HepG2 (cell line): ENCODE results near the gene ZMYND19. TPM values are rescaled to one million over a fixed set of nuclear protein-coding genes. Genes with fewer than 3 reads are reported as not detected.

ENCODE experiments used
- ARID4A ChIP-seq: sonication (generic); formaldehyde crosslinking; IDR thresholded peaks from 2 replicates; pipeline ENCODE4 v1.5.0; 2020; ENCODE audit warnings: mild to moderate bottlenecking, missing genetic modification reagents, borderline replicate concordance
- CCAR2 ChIP-seq: fragments of 200-400 bp; formaldehyde crosslinking; optimal IDR thresholded peaks from 2 replicates; pipeline ENCODE3; 2018; ENCODE audit warnings: low read depth, mild to moderate bottlenecking, low read length, moderate library complexity
- CERS6 ChIP-seq: sonication (generic); formaldehyde crosslinking; IDR thresholded peaks from 2 replicates; pipeline ENCODE4 v1.5.0; 2020; ENCODE audit warnings: missing genetic modification reagents
- FOSL1 ChIP-seq: sonication (generic); formaldehyde crosslinking; IDR thresholded peaks from 2 replicates; pipeline ENCODE4 v1.9.0; 2021; ENCODE audit warnings: missing genetic modification reagents, borderline replicate concordance
- LCORL ChIP-seq, 2 experiments: fragments of 450-650 bp in 1 of 2; sonication (generic) in 1 of 2; formaldehyde crosslinking in 1 of 2; IDR thresholded peaks; 2 replicates each; pipeline versions ENCODE4 v1.5.0 to v1.6.1; 2017 to 2020; ENCODE audit warnings: antibody characterized with exemption in 1 of 2, missing genetic modification reagents in 1 of 2
- MXI1 ChIP-seq: IDR thresholded peaks from 3 replicates; pipeline ENCODE4 v1.6.1; 2012; ENCODE audit warnings: low read depth, low read length, inconsistent platforms, borderline replicate concordance
- PAF1 ChIP-seq: IDR thresholded peaks from 2 replicates; pipeline ENCODE4 v1.6.1; 2016; ENCODE audit warnings: missing genetic modification reagents, missing compliant biosample characterization
- RFX3 ChIP-seq: IDR thresholded peaks from 2 replicates; pipeline ENCODE4 v1.6.1; 2016; ENCODE audit warnings: missing biosample characterization, missing genetic modification reagents
- SNAPC4 ChIP-seq: sonication (generic); formaldehyde crosslinking; IDR thresholded peaks from 2 replicates; pipeline ENCODE4 v1.4.0; 2020; ENCODE audit warnings: mild to moderate bottlenecking, missing genetic modification reagents
- TP53 ChIP-seq: sonication (generic); formaldehyde crosslinking; conservative IDR thresholded peaks from 2 replicates; pipeline ENCODE4 v1.4.0; 2020; ENCODE audit warnings: missing genetic modification reagents
- ZBTB3 ChIP-seq: sonication (generic); formaldehyde crosslinking; IDR thresholded peaks from 2 replicates; pipeline ENCODE4 v1.4.0; 2020; ENCODE audit warnings: low read depth, mild to moderate bottlenecking, moderate library complexity, missing genetic modification reagents, borderline replicate concordance
- ZFP91 ChIP-seq: sonication (generic); formaldehyde crosslinking; IDR thresholded peaks from 2 replicates; pipeline ENCODE4 v1.9.0; 2022; ENCODE audit warnings: missing genetic modification reagents, mild to moderate bottlenecking, borderline replicate concordance
- ZNF234 ChIP-seq: sonication (generic); formaldehyde crosslinking; conservative IDR thresholded peaks from 2 replicates; pipeline ENCODE4 v1.5.1; 2020; ENCODE audit warnings: mild to moderate bottlenecking, missing genetic modification reagents
- ZNF282 ChIP-seq: fragments of 450-650 bp; IDR thresholded peaks from 2 replicates; pipeline ENCODE4 v1.6.1; 2018; ENCODE audit not compliant: partially characterized antibody
- ZNF317 ChIP-seq: sonication (generic); formaldehyde crosslinking; IDR thresholded peaks from 2 replicates; pipeline ENCODE4 v1.5.0; 2020; ENCODE audit warnings: mild to moderate bottlenecking, missing genetic modification reagents
- ZNF570 ChIP-seq: sonication (generic); formaldehyde crosslinking; IDR thresholded peaks from 2 replicates; pipeline ENCODE4 v1.4.0; 2020; ENCODE audit warnings: mild to moderate bottlenecking, missing genetic modification reagents, borderline replicate concordance
- polyA plus RNA-seq, 8 experiments: library from polyadenylated mRNA; depleted of rRNA in 3 of 8; stranded (reverse) in 7 of 8; unstranded in 1 of 8; fragments of >200 nt; fragmentation: Illumina TruSeq in 4 of 8; extraction: Trizol in 4 of 8; gene quantifications; 2 replicates each; pipeline versions ENCODE4 v1.2.1 to v1.2.3, GENCODE V29; 2011 to 2016; ENCODE audit warnings: low read depth in 4 of 8, missing spikeins in 1 of 8, mixed read lengths in 1 of 8; ENCODE audit not compliant: insufficient read depth in 1 of 8
- total RNA-seq, 5 experiments: library from RNA; depleted of rRNA; stranded (reverse); fragments of >200 nt; fragmentation: Illumina TruSeq; extraction: Trizol; gene quantifications; 2 replicates each; pipeline ENCODE4 v1.2.3, GENCODE V29; 2016; ENCODE audit warnings: low read depth in 1 of 5

The ZMYND19 gene
- total and polyA plus RNA-seq, 2 of the 13 experiments (the other 11 are each of a cell fraction or from before 2014, with no cell fraction given), result 21.3 to 38.7 TPM

GRCh38 chr9:137534256-137535119 is 55.8 kb downstream of the ZMYND19 start (continued):
- TF ChIP-seq LCORL (IDR thresholded peaks at IDR 0.05), result no peak
- peak; percentile 60; the same call in 1 of the 2 replicates for TF ChIP-seq LCORL (CRISPR knock-in tag; IDR thresholded peaks at IDR 0.05)
- no peak for TF ChIP-seq ZNF317 (CRISPR knock-in tag)
- TF ChIP-seq ZNF570 (CRISPR knock-in tag), result no peak
- TF ChIP-seq ARID4A (CRISPR knock-in tag), result peak; percentile 56; the same call in 1 of the 2 replicates
- TF ChIP-seq RFX3 (CRISPR knock-in tag), result no peak
- no peak for TF ChIP-seq PAF1 (CRISPR knock-in tag)
- no peak for TF ChIP-seq ZBTB3 (CRISPR knock-in tag)
- TF ChIP-seq ZNF234 (CRISPR knock-in tag), result no peak
- no peak for TF ChIP-seq TP53 (CRISPR knock-in tag)
- TF ChIP-seq SNAPC4 (CRISPR knock-in tag), result no peak
- TF ChIP-seq FOSL1 (CRISPR knock-in tag), result no peak
- TF ChIP-seq CERS6 (CRISPR knock-in tag), result no peak
- TF ChIP-seq ZFP91, result no peak
- peak; percentile 77; the same call in 1 of the 3 replicates for TF ChIP-seq MXI1
- TF ChIP-seq ZNF282, result no peak
- TF ChIP-seq CCAR2, result no peak
- TF ChIP-seq, all 625 proteins: peak for 69
